WTC11 (cell line): ENCODE data around the gene PLEKHA6.

Source experiments
- CTCF ChIP-seq: fragments of 200-600 bp; IDR thresholded peaks from 2 replicates; pipeline ENCODE4 v1.8.0; 2022; ENCODE audit warnings: antibody characterized with exemption
- E2F4 ChIP-seq: sonication (generic); formaldehyde crosslinking; IDR thresholded peaks from 2 replicates; pipeline ENCODE4 v1.8.1; 2022; ENCODE audit warnings: low read depth, mild to moderate bottlenecking, moderate library complexity, missing genetic modification reagents, borderline replicate concordance
- TF ChIP-seq, protein P1 (sequence below): sonication (generic); formaldehyde crosslinking; IDR thresholded peaks from 2 replicates; pipeline ENCODE4 v1.8.0; 2022; ENCODE audit warnings: mild to moderate bottlenecking, missing genetic modification reagents

DNA sequence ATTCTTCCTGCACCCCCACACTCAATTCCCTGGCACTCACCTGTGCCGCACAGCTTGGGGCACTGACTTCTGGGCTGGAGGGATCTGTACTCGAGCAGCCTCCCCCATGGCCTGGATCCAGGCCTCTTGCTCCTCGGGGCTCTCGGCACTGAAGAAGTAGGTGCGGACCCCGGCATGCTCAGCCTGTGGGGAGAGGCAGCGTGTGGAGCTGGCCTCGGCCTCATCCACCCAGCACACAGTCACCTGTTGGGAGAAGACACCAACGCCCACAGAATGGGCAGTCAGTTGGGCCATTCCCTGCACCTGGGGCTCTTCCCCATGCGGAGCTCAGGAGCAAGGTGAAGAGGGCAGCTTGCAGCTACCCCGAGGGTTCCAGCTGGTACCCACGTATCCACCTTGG is 98.5 kb downstream of the PLEKHA6 start:
- TF ChIP-seq, protein P1, sequence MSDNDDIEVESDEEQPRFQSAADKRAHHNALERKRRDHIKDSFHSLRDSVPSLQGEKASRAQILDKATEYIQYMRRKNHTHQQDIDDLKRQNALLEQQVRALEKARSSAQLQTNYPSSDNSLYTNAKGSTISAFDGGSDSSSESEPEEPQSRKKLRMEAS (CRISPR knock-in tag) = no peak
- TF ChIP-seq E2F4 = no peak
- no peak for TF ChIP-seq CTCF
